ENCODE data around the gene DMXL1.

- TF ChIP-seq CTCF (conservative IDR thresholded peaks at IDR 0.05; ENCODE audit: low read depth in 2 of 2) (no peak), EZH2 (IDR thresholded peaks at IDR 0.05; ENCODE audit: low read depth, unreplicated experiment) (no peak), POLR2AphosphoS5 (IDR thresholded peaks at IDR 0.05; ENCODE audit: low read depth) (no peak), ZNF331 (CRISPR knock-in tag; IDR thresholded peaks at IDR 0.05; ENCODE audit: low read depth) (no peak), REST (IDR thresholded peaks at IDR 0.05; ENCODE audit: unreplicated experiment) (no peak), CREB1 (CRISPR knock-in tag; IDR thresholded peaks at IDR 0.05; ENCODE audit: low read depth) (no peak), JUNB (IDR thresholded peaks at IDR 0.05; ENCODE audit: unreplicated experiment) (no peak), EZH2phosphoT487 (IDR thresholded peaks at IDR 0.05; ENCODE audit: unreplicated experiment) (no peak), ZNF462 (CRISPR knock-in tag; IDR thresholded peaks at IDR 0.05) (no peak)
Observed at GRCh38 chr5:119264186-119264585, 193.3 kb downstream of the DMXL1 start.
